ENCODE results near the gene FCHO2.

Gene FCHO2

DNA sequence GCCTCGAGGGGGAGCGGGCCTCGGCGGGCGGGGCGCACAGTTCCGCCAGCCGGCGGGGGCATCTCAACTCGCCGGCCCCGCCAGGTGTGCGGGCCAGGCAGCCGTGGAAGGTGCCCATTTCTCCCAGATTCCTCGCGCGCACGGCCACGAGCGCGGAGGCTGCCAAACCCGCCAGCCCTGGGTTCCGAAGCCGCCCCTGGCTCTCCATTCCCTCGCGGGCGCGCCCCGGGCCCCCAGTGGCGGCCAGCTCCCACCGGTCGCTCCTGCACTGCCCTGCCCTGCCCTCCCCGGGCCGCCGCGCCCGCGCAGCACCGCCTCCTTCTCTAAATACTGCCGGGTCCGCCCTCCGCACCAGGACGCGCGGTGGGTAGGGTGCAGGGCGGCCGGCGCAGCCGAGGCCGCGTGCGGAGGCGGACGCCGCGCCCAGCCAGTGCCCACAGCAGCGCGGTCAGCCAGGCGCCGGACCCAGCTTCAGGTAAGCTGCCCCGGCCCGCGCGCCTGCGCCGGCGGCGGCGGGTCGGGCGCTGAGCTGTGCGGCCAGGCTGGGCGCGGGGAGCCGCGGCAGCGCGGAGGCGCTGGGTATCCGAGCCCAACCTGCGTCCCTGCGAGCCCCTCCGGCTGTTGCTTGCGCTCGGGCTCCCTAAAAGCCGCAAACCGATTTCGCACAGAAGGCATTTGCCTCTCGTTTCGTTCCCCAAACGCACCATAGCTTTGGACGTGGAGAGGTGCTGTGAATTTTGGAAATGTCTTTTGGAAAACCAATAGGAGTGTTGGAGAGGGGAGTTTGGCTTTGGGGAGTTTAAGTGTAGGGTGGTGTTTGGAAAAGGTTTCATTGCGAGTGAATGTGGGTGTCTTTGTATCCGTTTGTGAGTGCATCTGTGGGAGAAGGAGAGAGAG, 164.6 kb downstream of the FCHO2 start, which contains the start of gene TMEM171:
TMEM171 (plus strand) TSS at position 354 of the 897 bp plus-strand sequence. CDS start 2,799 bp downstream, outside the sequence.
- H3K9me3 ChIP-seq (ENCODE audit: insufficient read depth, low read depth, low read length) = no peaks in the 10 kb centered on the region
- H3K79me2 ChIP-seq (ENCODE audit: control insufficient read depth, insufficient read depth, low read length, poor library complexity) = no peaks in the 10 kb centered on the region
- 100% methylated on average over 1 of the region's 94 CpGs for WGBS (ENCODE audit: extremely low coverage, insufficient coverage, insufficient read length)
- no peak within 1 kb of the TSS for H3K27ac ChIP-seq (ENCODE audit: low read depth, low read length)
- H2AFZ ChIP-seq (ENCODE audit: insufficient read depth, low read length, poor library complexity) = peak within 1 kb of the TSS; percentile 67
- peak within 1 kb of the TSS; percentile 30 for H3K14ac ChIP-seq (ENCODE audit: low read length)
- peak within 1 kb of the TSS; percentile 16 for H2BK120ac ChIP-seq (ENCODE audit: insufficient read depth, low read length, poor library complexity)
- no peak within 1 kb of the TSS for H2BK12ac ChIP-seq (ENCODE audit: low read length)
- H3K79me1 ChIP-seq (ENCODE audit: low read length) = peaks cover 6% of the 10 kb centered on the region
- H4K91ac ChIP-seq (ENCODE audit: low read depth, low read length) = peak within 1 kb of the TSS; percentile 25
- H3K27me3 ChIP-seq (ENCODE audit: insufficient read depth, low read length) = peaks cover 2% of the 10 kb centered on the region
- H3K4me3 ChIP-seq (ENCODE audit: low read depth, low read length) = peak within 1 kb of the TSS; percentile 70
- H3K23ac ChIP-seq (ENCODE audit: low read length) = no peak within 1 kb of the TSS
- H2BK5ac ChIP-seq (ENCODE audit: low read depth, low read length, poor library complexity) = no peak within 1 kb of the TSS
- H3K4me2 ChIP-seq (ENCODE audit: low read length) = peak within 1 kb of the TSS; percentile 89
- H3K4ac ChIP-seq (ENCODE audit: low read depth, low read length) = no peak within 1 kb of the TSS
- H2AK5ac ChIP-seq (ENCODE audit: low read length) = no peak within 1 kb of the TSS
- peak within 1 kb of the TSS; percentile 6 for H3K9ac ChIP-seq (ENCODE audit: low read length)
- H4K8ac ChIP-seq (ENCODE audit: low read depth, low read length) = peak within 1 kb of the TSS; percentile 64
- peak; percentile 4 to 59 for DNase-seq
- H3K18ac ChIP-seq (ENCODE audit: low read length) = peak within 1 kb of the TSS; percentile 30
- no peaks in the 10 kb centered on the region for H3K36me3 ChIP-seq (ENCODE audit: control insufficient read depth in 1 of 2, insufficient read depth in 2 of 2, low read length in 2 of 2)
- H4K12ac ChIP-seq (ENCODE audit: low read depth, low read length) = peak within 1 kb of the TSS; percentile 6
- H3K4me1 ChIP-seq (ENCODE audit: control insufficient read depth in 1 of 2, insufficient read depth in 2 of 2, low read length in 2 of 2) = peaks cover 7 to 8% of the 10 kb centered on the region in 2 experiments

DNA sequence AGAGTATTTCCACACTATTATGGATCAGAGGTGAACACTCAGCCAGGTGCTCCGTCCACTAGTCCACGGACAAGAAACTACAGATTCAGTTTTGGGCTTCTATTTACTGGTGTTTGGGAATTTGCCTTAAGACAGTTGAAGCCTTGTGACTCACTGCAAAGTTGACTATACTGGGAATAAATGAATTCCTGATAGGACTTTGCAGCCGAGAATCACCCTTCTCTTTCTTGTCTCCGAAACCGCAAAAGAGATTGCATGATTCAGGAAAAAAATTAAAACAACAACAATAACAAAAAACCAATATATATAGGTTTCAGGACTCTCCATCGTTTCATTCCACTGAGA, 165.2 kb downstream of the FCHO2 start:
- H3K79me2 ChIP-seq (ENCODE audit: control insufficient read depth, insufficient read depth, low read length, poor library complexity) = no peaks in the 10 kb centered on the region
- no peak overlapping the region for H2BK12ac ChIP-seq (ENCODE audit: low read length)
- H2BK120ac ChIP-seq (ENCODE audit: insufficient read depth, low read length, poor library complexity) = no peak overlapping the region
- H3K14ac ChIP-seq (ENCODE audit: low read length) = no peak overlapping the region
- H3K36me3 ChIP-seq (ENCODE audit: control insufficient read depth in 1 of 2, insufficient read depth in 2 of 2, low read length in 2 of 2) = no peaks in the 10 kb centered on the region
- H4K8ac ChIP-seq (ENCODE audit: low read depth, low read length) = no peak overlapping the region
- H3K27me3 ChIP-seq (ENCODE audit: insufficient read depth, low read length) = peaks cover 2% of the 10 kb centered on the region
- no peak overlapping the region for H3K27ac ChIP-seq (ENCODE audit: low read depth, low read length)
- H3K23ac ChIP-seq (ENCODE audit: low read length) = no peak overlapping the region
- no peak overlapping the region for H3K4ac ChIP-seq (ENCODE audit: low read depth, low read length)
- no peak overlapping the region for H2AK5ac ChIP-seq (ENCODE audit: low read length)
- H4K12ac ChIP-seq (ENCODE audit: low read depth, low read length) = no peak overlapping the region
- no peak overlapping the region for H3K18ac ChIP-seq (ENCODE audit: low read length)
- no peak overlapping the region for H3K9ac ChIP-seq (ENCODE audit: low read length)
- no peaks in the 10 kb centered on the region for H3K9me3 ChIP-seq (ENCODE audit: insufficient read depth, low read depth, low read length)
- no peak overlapping the region for H4K91ac ChIP-seq (ENCODE audit: low read depth, low read length)
- no peak overlapping the region for H2BK5ac ChIP-seq (ENCODE audit: low read depth, low read length, poor library complexity)
- H2AFZ ChIP-seq (ENCODE audit: insufficient read depth, low read length, poor library complexity) = no peak overlapping the region
- DNase-seq = no peak
- peak overlapping the region; percentile 89 for H3K4me2 ChIP-seq (ENCODE audit: low read length)
- no peak overlapping the region for H3K4me3 ChIP-seq (ENCODE audit: low read depth, low read length)
- WGBS (ENCODE audit: extremely low coverage, insufficient coverage, insufficient read length) = no CpG with 5 or more reads among the region's 6 CpGs
- H3K79me1 ChIP-seq (ENCODE audit: low read length) = peaks cover 6% of the 10 kb centered on the region
- H3K4me1 ChIP-seq (ENCODE audit: control insufficient read depth in 1 of 2, insufficient read depth in 2 of 2, low read length in 2 of 2) = peaks cover 5 to 6% of the 10 kb centered on the region in 2 experiments

DNA sequence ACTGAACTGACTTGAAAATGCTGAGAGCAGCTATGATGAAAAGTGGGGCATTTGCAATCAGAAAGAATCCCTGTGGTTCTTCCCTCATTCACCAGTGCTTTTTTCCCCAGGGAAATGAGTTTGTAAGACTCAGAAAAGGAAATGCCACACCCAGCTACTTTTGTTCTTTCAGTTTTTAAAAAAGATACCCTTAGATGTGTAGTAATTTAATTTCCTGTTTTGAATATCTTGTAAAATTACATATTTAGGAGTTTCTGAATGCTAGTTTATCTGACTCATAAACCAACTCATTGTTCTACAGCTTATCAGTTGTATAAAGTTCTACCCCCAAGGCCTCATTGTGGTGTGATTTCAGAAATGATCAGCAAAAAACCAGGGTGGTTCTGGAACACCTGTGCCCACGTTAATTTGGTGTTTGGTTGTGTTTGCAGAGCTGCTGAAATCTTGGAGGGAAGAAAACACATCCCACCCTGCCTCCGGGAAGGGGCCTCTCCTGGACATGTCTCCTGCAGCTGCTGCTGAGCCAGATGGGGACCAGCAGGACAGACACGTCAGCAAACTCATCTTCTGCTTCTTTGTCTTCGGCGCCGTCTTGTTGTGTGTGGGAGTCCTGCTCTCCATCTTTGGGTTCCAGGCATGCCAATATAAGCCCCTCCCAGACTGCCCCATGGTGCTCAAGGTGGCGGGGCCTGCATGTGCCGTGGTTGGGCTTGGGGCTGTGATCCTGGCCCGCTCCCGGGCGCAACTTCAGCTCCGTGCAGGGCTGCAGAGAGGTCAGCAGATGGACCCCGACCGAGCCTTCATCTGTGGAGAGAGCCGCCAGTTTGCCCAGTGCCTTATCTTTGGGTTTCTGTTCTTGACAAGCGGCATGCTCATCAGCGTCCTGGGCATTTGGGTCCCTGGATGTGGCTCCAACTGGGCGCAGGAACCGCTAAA, 167.3 kb downstream of the FCHO2 start:
- Histone ChIP-seq H3K36me3 (ENCODE audit: control insufficient read depth in 1 of 2, insufficient read depth in 2 of 2, low read length in 2 of 2) (no peaks in the 10 kb centered on the region), H2BK5ac (ENCODE audit: low read depth, low read length, poor library complexity) (no peak overlapping the region), H2BK120ac (ENCODE audit: insufficient read depth, low read length, poor library complexity) (no peak overlapping the region), H2AK5ac (ENCODE audit: low read length) (no peak overlapping the region), H3K4ac (ENCODE audit: low read depth, low read length) (no peak overlapping the region), H3K79me2 (ENCODE audit: control insufficient read depth, insufficient read depth, low read length, poor library complexity) (no peaks in the 10 kb centered on the region), H4K91ac (ENCODE audit: low read depth, low read length) (no peak overlapping the region), H3K4me1 (ENCODE audit: control insufficient read depth in 1 of 2, insufficient read depth in 2 of 2, low read length in 2 of 2) (peaks cover 5 to 8% of the 10 kb centered on the region in 2 experiments), H3K9ac (ENCODE audit: low read length) (no peak overlapping the region), H2BK12ac (ENCODE audit: low read length) (no peak overlapping the region), H3K14ac (ENCODE audit: low read length) (no peak overlapping the region), H3K27ac (ENCODE audit: low read depth, low read length) (no peak overlapping the region), H3K4me2 (ENCODE audit: low read length) (no peak overlapping the region), H3K18ac (ENCODE audit: low read length) (no peak overlapping the region), H3K27me3 (ENCODE audit: insufficient read depth, low read length) (peaks cover 2% of the 10 kb centered on the region), H4K8ac (ENCODE audit: low read depth, low read length) (no peak overlapping the region), H4K12ac (ENCODE audit: low read depth, low read length) (no peak overlapping the region), H3K79me1 (ENCODE audit: low read length) (peaks cover 6% of the 10 kb centered on the region), H3K9me3 (ENCODE audit: insufficient read depth, low read depth, low read length) (no peaks in the 10 kb centered on the region), H3K23ac (ENCODE audit: low read length) (no peak overlapping the region), H3K4me3 (ENCODE audit: low read depth, low read length) (no peak overlapping the region), H2AFZ (ENCODE audit: insufficient read depth, low read length, poor library complexity) (no peak overlapping the region)
- no peak for DNase-seq
- WGBS (ENCODE audit: extremely low coverage, insufficient coverage, insufficient read length) = no CpG with 5 or more reads among the region's 19 CpGs

DNA sequence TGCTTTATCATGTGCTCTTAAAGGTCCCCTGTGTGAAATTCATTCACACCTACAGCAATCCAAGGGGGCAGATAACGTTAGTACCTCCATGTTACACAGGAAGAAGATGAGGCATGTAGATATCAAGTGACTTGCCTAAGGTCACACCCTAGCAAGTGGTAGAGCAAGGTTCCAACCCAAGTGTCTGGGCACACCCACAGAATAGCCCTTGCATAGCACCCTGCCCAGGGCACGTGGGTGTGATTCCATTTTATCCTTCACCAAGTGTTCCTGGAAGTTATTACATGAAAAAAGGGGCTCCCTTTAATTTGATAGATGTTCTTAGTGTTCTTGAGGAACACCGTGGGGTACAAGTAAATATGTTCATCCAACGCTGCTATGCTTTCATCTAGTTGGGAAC, 169.4 kb downstream of the FCHO2 start:
- H3K27ac ChIP-seq (ENCODE audit: low read depth, low read length) = no peak overlapping the region
- H2AK5ac ChIP-seq (ENCODE audit: low read length) = no peak overlapping the region
- H3K4ac ChIP-seq (ENCODE audit: low read depth, low read length) = no peak overlapping the region
- H3K4me2 ChIP-seq (ENCODE audit: low read length) = no peak overlapping the region
- no peaks in the 10 kb centered on the region for H3K27me3 ChIP-seq (ENCODE audit: insufficient read depth, low read length)
- H2AFZ ChIP-seq (ENCODE audit: insufficient read depth, low read length, poor library complexity) = no peak overlapping the region
- no peak overlapping the region for H3K9ac ChIP-seq (ENCODE audit: low read length)
- no peak overlapping the region for H4K12ac ChIP-seq (ENCODE audit: low read depth, low read length)
- H3K4me1 ChIP-seq (ENCODE audit: control insufficient read depth in 1 of 2, insufficient read depth in 2 of 2, low read length in 2 of 2) = peaks cover 0 to 6% of the 10 kb centered on the region in 2 experiments
- no peaks in the 10 kb centered on the region for H3K79me2 ChIP-seq (ENCODE audit: control insufficient read depth, insufficient read depth, low read length, poor library complexity)
- no peak overlapping the region for H2BK5ac ChIP-seq (ENCODE audit: low read depth, low read length, poor library complexity)
- H4K91ac ChIP-seq (ENCODE audit: low read depth, low read length) = no peak overlapping the region
- no peak overlapping the region for H3K23ac ChIP-seq (ENCODE audit: low read length)
- no CpG with 5 or more reads among the region's 4 CpGs for WGBS (ENCODE audit: extremely low coverage, insufficient coverage, insufficient read length)
- H2BK120ac ChIP-seq (ENCODE audit: insufficient read depth, low read length, poor library complexity) = no peak overlapping the region
- H3K36me3 ChIP-seq (ENCODE audit: control insufficient read depth in 1 of 2, insufficient read depth in 2 of 2, low read length in 2 of 2) = no peaks in the 10 kb centered on the region
- H3K79me1 ChIP-seq (ENCODE audit: low read length) = peaks cover 2% of the 10 kb centered on the region
- no peak overlapping the region for H3K18ac ChIP-seq (ENCODE audit: low read length)
- no peak overlapping the region for H2BK12ac ChIP-seq (ENCODE audit: low read length)
- no peak overlapping the region for H3K4me3 ChIP-seq (ENCODE audit: low read depth, low read length)
- H3K9me3 ChIP-seq (ENCODE audit: insufficient read depth, low read depth, low read length) = no peaks in the 10 kb centered on the region
- no peak for DNase-seq
- H4K8ac ChIP-seq (ENCODE audit: low read depth, low read length) = no peak overlapping the region
- no peak overlapping the region for H3K14ac ChIP-seq (ENCODE audit: low read length)

Measured in trophoblast cell (in vitro differentiated cells and primary cell).